Parathyroid adenoma (tissue), 2 donors: Measurements from ENCODE around the gene MBTPS1.
"Not testable (repeated sequence)": the region's sequence is repeated elsewhere in the genome, so short reads cannot be mapped to it uniquely, and the experiment has no call there.

Experiments
- H2AFZ ChIP-seq: fragments of 300-600 bp; sonication (generic); one replicate; pipeline ENCODE4 v1.7.0; 2017; ENCODE audit warnings: antibody characterized with exemption, mild to moderate bottlenecking
- H3K27ac ChIP-seq: fragments of 300-600 bp; sonication (generic); one replicate; pipeline ENCODE4 v1.7.0; 2017
- H3K27me3 ChIP-seq: fragments of 300-600 bp; sonication (generic); one replicate; pipeline ENCODE4 v1.7.0; 2017; ENCODE audit warnings: low read length; ENCODE audit not compliant: control insufficient read depth, insufficient read depth
- H3K36me3 ChIP-seq: fragments of 300-600 bp; sonication (generic); one replicate; pipeline ENCODE4 v1.7.0; 2017; ENCODE audit warnings: low read length; ENCODE audit not compliant: control insufficient read depth, insufficient read depth
- H3K4me1 ChIP-seq: fragments of 300-600 bp; sonication (generic); one replicate; pipeline ENCODE4 v1.7.0; 2017; ENCODE audit warnings: control low read depth
- H3K4me2 ChIP-seq: fragments of 300-600 bp; sonication (generic); one replicate; pipeline ENCODE4 v1.7.0; 2017; ENCODE audit warnings: low read length
- H3K4me3 ChIP-seq: fragments of 300-600 bp; sonication (generic); one replicate; pipeline ENCODE4 v1.7.0; 2017; ENCODE audit warnings: low read depth, low read length
- H3K79me2 ChIP-seq: fragments of 300-600 bp; sonication (generic); one replicate; pipeline ENCODE4 v1.7.0; 2017; ENCODE audit warnings: control low read depth
- H3K9ac ChIP-seq: fragments of 300-600 bp; sonication (generic); one replicate; pipeline ENCODE4 v1.7.0; 2017; ENCODE audit warnings: mild to moderate bottlenecking
- H3K9me3 ChIP-seq: fragments of 300-600 bp; sonication (generic); one replicate; pipeline ENCODE4 v1.7.0; 2017; ENCODE audit warnings: low read length; ENCODE audit not compliant: control insufficient read depth
- CTCF ChIP-seq: fragments of 300-600 bp; sonication (generic); IDR thresholded peaks from one replicate; pipeline ENCODE4 v1.7.0; 2017; ENCODE audit warnings: antibody characterized with exemption, mild to moderate bottlenecking
- donor health status: primary hyperparathyroidism.

Gene MBTPS1

GRCh38 chr16:84120023-84120422 lies 3.3 kb upstream of the MBTPS1 start:
- H3K36me3 ChIP-seq: no peaks in the 10 kb centered on the region
- no peak for TF ChIP-seq CTCF
- no peak overlapping the region for H3K4me3 ChIP-seq
- no peaks in the 10 kb centered on the region for H3K4me1 ChIP-seq
- no peak overlapping the region for H2AFZ ChIP-seq
- peaks cover 7% of the 10 kb centered on the region for H3K79me2 ChIP-seq
- no peak overlapping the region for H3K27ac ChIP-seq
- H3K27me3 ChIP-seq: no peaks in the 10 kb centered on the region
- no peak overlapping the region for H3K9ac ChIP-seq
- no peaks in the 10 kb centered on the region for H3K9me3 ChIP-seq
- no peak overlapping the region for H3K4me2 ChIP-seq

GRCh38 chr16:84119368-84119767 lies 2.6 kb upstream of the MBTPS1 start:
- TF ChIP-seq CTCF: no peak
- Histone ChIP-seq H3K79me2 (peaks cover 13% of the 10 kb centered on the region), H3K4me3 (no peak overlapping the region), H3K9me3 (no peaks in the 10 kb centered on the region), H3K9ac (no peak overlapping the region), H3K27ac (no peak overlapping the region), H2AFZ (no peak overlapping the region), H3K4me1 (no peaks in the 10 kb centered on the region), H3K4me2 (no peak overlapping the region), H3K36me3 (no peaks in the 10 kb centered on the region), H3K27me3 (no peaks in the 10 kb centered on the region)

- H3K9me3 ChIP-seq, H3K27me3 ChIP-seq, H3K36me3 ChIP-seq, H3K4me3 ChIP-seq, H3K4me2 ChIP-seq, H2AFZ ChIP-seq, H3K27ac ChIP-seq, H3K9ac ChIP-seq, H3K4me1 ChIP-seq: not testable (repeated sequence)
- peaks cover 17% of the 10 kb centered on the region for H3K79me2 ChIP-seq
Observed at GRCh38 chr16:84118315-84118714, 1.6 kb upstream of the MBTPS1 start.

- Histone ChIP-seq H3K9ac (peak overlapping the region; percentile 91), H3K27me3 (no peaks in the 10 kb centered on the region)
Observed at GRCh38 chr16:84117494-84117843, 727 bp upstream of the MBTPS1 start.

GRCh38 chr16:84115919-84116719 lies 623 bp downstream of the MBTPS1 start:
- H3K4me1 ChIP-seq: no peaks in the 10 kb centered on the region
- peaks cover 26% of the 10 kb centered on the region for H3K79me2 ChIP-seq
- H3K27me3 ChIP-seq: no peaks in the 10 kb centered on the region
- H2AFZ ChIP-seq: peak overlapping the region; percentile 98
- peak; percentile 25 for TF ChIP-seq CTCF
- peak overlapping the region; percentile 81 for H3K27ac ChIP-seq
- no peaks in the 10 kb centered on the region for H3K9me3 ChIP-seq
- H3K4me3 ChIP-seq: peak overlapping the region; percentile 90
- peak overlapping the region; percentile 91 for H3K9ac ChIP-seq
- no peaks in the 10 kb centered on the region for H3K36me3 ChIP-seq
- H3K4me2 ChIP-seq: peak overlapping the region; percentile 98

More at GRCh38 chr16:84117494-84117843, 727 bp upstream of the MBTPS1 start:
- Histone ChIP-seq H3K27ac (peak overlapping the region; percentile 81), H3K4me1 (no peaks in the 10 kb centered on the region), H3K9me3 (no peaks in the 10 kb centered on the region), H2AFZ (peak overlapping the region; percentile 98), H3K4me2 (peak overlapping the region; percentile 98), H3K36me3 (no peaks in the 10 kb centered on the region), H3K4me3 (peak overlapping the region; percentile 90), H3K79me2 (peaks cover 19% of the 10 kb centered on the region)
- TF ChIP-seq CTCF: no peak

- H2AFZ ChIP-seq, H3K9me3 ChIP-seq, H3K4me2 ChIP-seq, H3K4me1 ChIP-seq, H3K36me3 ChIP-seq, H3K27me3 ChIP-seq, H3K9ac ChIP-seq, H3K27ac ChIP-seq, H3K4me3 ChIP-seq: not testable (repeated sequence)
- peaks cover 62% of the 10 kb centered on the region for H3K79me2 ChIP-seq
Observed at GRCh38 chr16:84111949-84112348, 4.8 kb downstream of the MBTPS1 start.
